Head of caudate nucleus (tissue), 42 donors: ENCODE measurements around the gene ITK.
"Not testable (repeated sequence)": the region's sequence is repeated elsewhere in the genome, so short reads cannot be mapped to it uniquely, and the experiment has no call there.

Experiments
- DNase-seq, 42 donors: peaks; one replicate each; pipeline versions ENCODE4 v3.0.0 to v3.0.0-alpha.2; 2020 to 2021; ENCODE audit warnings: mixed read lengths in 7 of 42
- intact Hi-C: fragments of 100-400 bp; cut with DNase I; formaldehyde crosslinking; loops from one replicate; pipeline ENCODE4 v1.15.0; 2022

The ITK gene

GRCh38 chr5:157225469-157226422 is 45.1 kb downstream of the ITK start:
- no peak for DNase-seq
- intact Hi-C loops: no loop called here

DNA sequence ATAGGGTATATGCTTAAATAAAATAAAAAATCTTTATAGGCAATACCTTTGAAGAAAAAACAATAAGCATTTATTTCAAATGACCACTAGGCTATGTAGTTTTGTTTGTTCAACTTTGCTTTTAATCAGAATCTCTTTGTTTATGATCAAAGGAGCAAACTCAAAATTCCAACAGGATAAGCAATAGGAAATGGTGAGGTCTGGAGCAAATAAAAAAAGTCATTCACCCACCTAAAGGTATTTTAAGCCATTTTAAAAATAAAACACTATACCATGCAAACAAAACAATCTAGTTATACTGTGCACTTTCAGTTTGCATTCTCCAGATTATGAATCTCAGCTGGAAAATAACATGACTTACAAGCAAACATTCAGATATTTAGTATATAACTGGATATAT is 50.0 kb downstream of the ITK start:
- intact Hi-C loops: no loop called here
- DNase-seq: no peak

DNA sequence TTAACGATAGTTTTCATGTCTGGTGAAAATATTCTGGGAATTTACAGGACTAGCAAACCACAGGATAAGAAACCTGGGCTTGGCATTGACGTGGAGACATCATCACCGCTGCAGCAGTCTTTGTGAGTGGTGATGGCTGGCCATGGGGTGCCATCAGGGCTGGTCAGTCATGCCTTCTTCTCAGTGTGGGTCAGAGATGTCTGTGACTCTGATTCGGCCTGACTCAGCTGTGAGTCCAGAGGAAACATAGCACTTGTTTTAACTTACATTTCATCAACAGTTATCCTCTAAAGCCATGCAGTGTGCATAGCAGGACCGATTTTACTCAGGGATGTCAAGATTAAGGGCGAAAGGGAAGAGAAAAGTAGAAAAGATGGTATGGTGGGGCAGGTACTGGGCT is 52.1 kb downstream of the ITK start:
- intact Hi-C loops: no loop called here

GRCh38 chr5:157233515-157233914 is 52.9 kb downstream of the ITK start:
- intact Hi-C loops: no loop called here
- DNase-seq: no peak

More for the DNA sequence above, 52.1 kb downstream of the ITK start:
- no peak for DNase-seq

GRCh38 chr5:157236423-157236822 is 55.8 kb downstream of the ITK start:
- intact Hi-C loops: no loop called here
- DNase-seq: no peak

- no peak for DNase-seq
- intact Hi-C loops: no loop called here
Measured at GRCh38 chr5:157241483-157241882, 60.8 kb downstream of the ITK start.

GRCh38 chr5:157244704-157245103 is 64.1 kb downstream of the ITK start:
- DNase-seq, intact Hi-C loops: not testable (repeated sequence)

GRCh38 chr5:157245476-157245875 is 64.8 kb downstream of the ITK start:
- no peak for DNase-seq
- intact Hi-C loops: no loop called here

- no peak for DNase-seq
- intact Hi-C loops: no loop called here
Measured at GRCh38 chr5:157245886-157246285, 65.2 kb downstream of the ITK start.

- DNase-seq: no peak
- intact Hi-C loops: no loop called here
Measured at GRCh38 chr5:157247267-157247666, 66.6 kb downstream of the ITK start.

GRCh38 chr5:157248821-157249470 is 68.3 kb downstream of the ITK start:
- intact Hi-C loops: no loop called here
- DNase-seq: no peak

DNA sequence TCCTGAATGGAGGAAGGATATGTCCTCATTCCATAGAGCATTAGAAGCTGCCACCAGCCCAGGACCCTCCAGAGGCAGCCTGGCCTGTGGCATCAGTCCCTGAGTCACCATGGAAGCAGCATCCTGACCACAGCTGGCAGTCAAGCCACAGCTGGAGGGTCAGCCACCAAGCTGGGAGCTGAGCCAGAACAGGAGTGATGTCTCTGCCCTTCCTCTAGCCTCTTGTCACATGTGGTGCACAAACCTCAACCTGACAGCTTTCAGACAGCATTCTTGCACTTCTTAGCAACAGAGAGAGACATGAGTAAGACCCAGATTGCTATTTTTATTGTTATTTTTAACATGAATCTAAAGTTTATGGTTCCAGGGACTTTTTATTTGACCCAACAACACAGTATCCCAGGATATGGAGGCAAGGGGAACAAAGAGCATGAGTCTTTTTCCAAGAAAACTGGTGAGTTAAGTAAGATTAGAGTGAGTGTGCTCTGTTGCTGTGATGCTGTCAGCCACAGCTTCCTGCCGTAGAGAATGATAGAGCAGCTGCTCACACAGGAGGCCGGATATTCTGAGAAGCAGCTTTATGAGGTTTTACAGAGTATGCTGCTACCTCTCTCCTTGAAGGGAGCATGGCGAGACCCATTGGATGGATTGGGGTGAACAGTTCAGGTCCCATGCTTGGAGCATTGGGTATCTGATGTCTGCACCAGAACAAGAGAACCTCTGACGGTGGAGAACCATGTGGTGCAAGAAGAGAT is 72.2 kb downstream of the ITK start:
- no peak for DNase-seq
- intact Hi-C loops: loop anchor here (5.0 to 10.0 kb wide), 2 partner anchors 59 to 492 kb away; partner anchors contain the start of gene LSM11

- DNase-seq: peak in 39 of 42 donors; percentile 28 to 86 (median 65)
- intact Hi-C loops: loop anchor here (5.0 to 10.0 kb wide), 2 partner anchors 59 to 491 kb away; partner anchors contain the start of gene LSM11
Measured at GRCh38 chr5:157253547-157253946, 72.9 kb downstream of the ITK start.

- DNase-seq: no peak
- intact Hi-C loops: loop anchor here (10.0 kb wide), 1 partner anchor 486 kb away; the partner anchor contains the start of gene LSM11
Measured at GRCh38 chr5:157258450-157258849, 77.8 kb downstream of the ITK start.

DNA sequence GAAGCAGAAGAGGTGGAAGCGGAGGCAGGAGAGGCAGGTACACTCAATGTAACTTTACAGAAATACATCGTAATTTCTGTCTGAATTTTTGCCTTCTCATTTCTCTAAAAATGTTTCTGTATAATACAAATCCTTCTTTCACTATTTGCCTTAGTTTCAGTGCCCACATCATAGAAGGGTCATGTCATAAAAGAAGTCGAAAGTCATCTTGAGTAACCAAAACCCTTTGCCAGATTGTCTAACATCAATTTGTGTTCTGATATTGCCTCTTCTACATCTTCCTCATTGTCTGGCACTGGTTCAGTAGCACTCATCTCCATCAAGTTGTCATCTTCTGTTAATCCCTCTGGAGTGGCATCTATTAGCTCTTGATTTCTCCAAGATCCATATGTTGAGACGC is 79.1 kb downstream of the ITK start:
- no peak for DNase-seq
- intact Hi-C loops: loop anchor here (10.0 kb wide), 2 partner anchors 115 to 485 kb away; partner anchors contain the start of genes LSM11 and MED7

DNA sequence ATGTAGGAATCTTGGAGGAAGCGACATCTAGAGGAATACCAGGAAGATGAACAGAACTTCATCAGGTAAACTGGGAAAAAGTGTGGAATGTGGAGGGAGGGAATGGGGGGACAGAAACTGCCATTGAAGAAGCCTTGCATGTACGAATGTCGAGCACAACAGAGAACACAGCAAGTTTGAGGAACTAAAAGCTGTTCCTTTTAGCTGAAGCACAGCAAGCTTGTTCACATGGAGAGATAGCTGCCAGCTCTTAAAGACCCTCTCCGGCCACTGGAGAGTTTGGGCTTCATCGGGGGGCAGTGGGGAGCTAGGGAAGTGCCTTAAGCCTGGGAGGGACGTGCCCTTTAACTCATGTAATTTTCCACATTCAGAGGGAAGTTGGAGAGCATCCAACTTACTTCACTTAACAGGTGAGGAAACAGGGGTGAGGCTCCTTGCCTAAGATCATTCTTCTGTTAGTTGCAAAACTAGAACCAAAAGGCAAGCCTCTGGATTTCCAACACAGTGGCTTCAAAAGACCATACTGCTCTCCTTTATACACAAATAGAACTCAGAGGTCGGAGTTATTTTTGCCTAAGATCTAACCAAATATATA is 83.0 kb downstream of the ITK start:
- no peak for DNase-seq

GRCh38 chr5:157265714-157266285 is 85.2 kb downstream of the ITK start, which contains the start of gene CYFIP2:
Gene CYFIP2 (plus strand): TSS chr5:157266123. CDS start chr5:157285362, 19,239 bp downstream.
- intact Hi-C loops: loop anchor here (5.0 to 10.0 kb wide), 2 partner anchors 42 to 121 kb away; partner anchors contain the start of gene MED7
- DNase-seq: peak in 40 of 42 donors; percentile 53 to 89 (median 76)

More for the DNA sequence above, 83.0 kb downstream of the ITK start:
- intact Hi-C loops: loop anchor here (10.0 kb wide), 1 partner anchor 119 kb away; the partner anchor contains the start of gene MED7
